Measurements from ENCODE around the gene CCDC92. TPM values are rescaled to one million over a fixed set of nuclear protein-coding genes. Genes with fewer than 3 reads are reported as not detected.
A peak's percentile ranks its signal among the peaks of the same experiment; 100 is the strongest.

The CCDC92 gene
- total RNA-seq, 1 donor from 2014 or later: 48.6 TPM

GRCh38 chr12:124006085-124006845 is 33.6 kb upstream of the CCDC92 start:
- Histone ChIP-seq H3K4me3 (no peak overlapping the region), H3K27me3 (no peaks in the 10 kb centered on the region), H3K9me3 (no peaks in the 10 kb centered on the region), H3K36me3 (peaks cover 14% of the 10 kb centered on the region), H3K27ac (no peak overlapping the region), H3K4me1 (peaks cover 26% of the 10 kb centered on the region)
- intact Hi-C loops (cut with DNase I): no loop called here
- TF ChIP-seq CTCF (IDR thresholded peaks at IDR 0.05): no peak
- DNase-seq: no peak
- peak; percentile 37 for ATAC-seq

- ATAC-seq (no peak), DNase-seq (no peak)
- TF ChIP-seq CTCF (IDR thresholded peaks at IDR 0.05): no peak
- intact Hi-C loops (cut with DNase I): no loop called here
- peaks cover 20% of the 10 kb centered on the region for H3K36me3 ChIP-seq
- no peak overlapping the region for H3K4me3 ChIP-seq
- H3K9me3 ChIP-seq: no peaks in the 10 kb centered on the region
- H3K4me1 ChIP-seq: peaks cover 26% of the 10 kb centered on the region
- no peaks in the 10 kb centered on the region for H3K27me3 ChIP-seq
- peak overlapping the region; percentile 24 for H3K27ac ChIP-seq
Measured at GRCh38 chr12:124004233-124004875, 31.7 kb upstream of the CCDC92 start.

GRCh38 chr12:124002654-124003053 is 30.0 kb upstream of the CCDC92 start:
- ATAC-seq: no peak
- no peak for DNase-seq
- H3K27ac ChIP-seq: no peak overlapping the region
- no peaks in the 10 kb centered on the region for H3K9me3 ChIP-seq
- H3K36me3 ChIP-seq: peaks cover 20% of the 10 kb centered on the region
- peaks cover 25% of the 10 kb centered on the region for H3K4me1 ChIP-seq
- intact Hi-C loops (cut with DNase I): no loop called here
- H3K27me3 ChIP-seq: no peaks in the 10 kb centered on the region
- no peak for TF ChIP-seq CTCF (IDR thresholded peaks at IDR 0.05)
- no peak overlapping the region for H3K4me3 ChIP-seq

- no peak for TF ChIP-seq CTCF (IDR thresholded peaks at IDR 0.05)
- intact Hi-C loops (cut with DNase I): no loop called here
- no peaks in the 10 kb centered on the region for H3K27me3 ChIP-seq
- ATAC-seq (peak; percentile 73), DNase-seq (no peak)
- H3K4me1 ChIP-seq: peaks cover 23% of the 10 kb centered on the region
- H3K36me3 ChIP-seq: peaks cover 20% of the 10 kb centered on the region
- no peak overlapping the region for H3K4me3 ChIP-seq
- H3K9me3 ChIP-seq: no peaks in the 10 kb centered on the region
- no peak overlapping the region for H3K27ac ChIP-seq
Measured at GRCh38 chr12:124002021-124002644, 29.5 kb upstream of the CCDC92 start.

- DNase-seq: no peak
- intact Hi-C loops (cut with DNase I): no loop called here
- TF ChIP-seq CTCF (IDR thresholded peaks at IDR 0.05): no peak
- peaks cover 23% of the 10 kb centered on the region for H3K4me1 ChIP-seq
- H3K27me3 ChIP-seq: no peaks in the 10 kb centered on the region
- no peak for ATAC-seq
- H3K4me3 ChIP-seq: no peak overlapping the region
- no peak overlapping the region for H3K27ac ChIP-seq
- peaks cover 20% of the 10 kb centered on the region for H3K36me3 ChIP-seq
- H3K9me3 ChIP-seq: no peaks in the 10 kb centered on the region
Measured at GRCh38 chr12:124001343-124001742, 28.7 kb upstream of the CCDC92 start.

All from upper lobe of right lung (tissue), 1 donor.